A673 (cell line): Measurements from ENCODE around the gene FREY1. TPM values are rescaled to one million over a fixed set of nuclear protein-coding genes. Genes with fewer than 3 reads are reported as not detected.

Source experiments
- BruUV-seq: library from RNA; stranded (reverse); fragments of 400-500 nt; replicated peaks from 2 replicates; lab custom pipeline; 2021; lab: Mats Ljungman, UMichigan
- CTCF ChIA-PET: fragments of 300-600 bp; sonication (Branson Sonifier 250); formaldehyde crosslinking; loops from one replicate; lab custom pipeline; 2022; ENCODE audit warnings: antibody characterized with exemption; lab: Charles Lee
- POLR2A ChIA-PET: fragments of 300-600 bp; sonication (Branson Sonifier 250); formaldehyde crosslinking; loops from one replicate; lab custom pipeline; 2022; ENCODE audit warnings: antibody characterized with exemption; ENCODE audit not compliant: low non-redundant PET; lab: Charles Lee
- DNase-seq: peaks from one replicate; pipeline ENCODE4 v3.0.0-alpha.2; 2015; ENCODE audit warnings: low spot score
- H3K27ac ChIP-seq: fragments of 200-600 bp; sonication (generic); 2 replicates; pipeline ENCODE4 v1.5.1; 2016; ENCODE audit warnings: mixed run types, low read depth, mild to moderate bottlenecking, mixed read lengths, antibody characterized with exemption, low read length; ENCODE audit not compliant: poor library complexity, severe bottlenecking
- H3K27me3 ChIP-seq: fragments of 200-600 bp; sonication (generic); replicated peaks from 2 replicates; pipeline ENCODE4 v1.6.1; 2017; ENCODE audit warnings: mixed run types, low read depth, mild to moderate bottlenecking, mixed read lengths, antibody characterized with exemption, low read length; ENCODE audit not compliant: insufficient read depth, poor library complexity
- H3K36me3 ChIP-seq: fragments of 200-600 bp; sonication (generic); 2 replicates; pipeline ENCODE4 v1.6.1; 2016; ENCODE audit warnings: mixed run types, mild to moderate bottlenecking, mixed read lengths, antibody characterized with exemption, low read length; ENCODE audit not compliant: insufficient read depth, poor library complexity, severe bottlenecking
- H3K4me1 ChIP-seq: fragments of 200-600 bp; sonication (generic); 2 replicates; pipeline ENCODE4 v1.6.1; 2017; ENCODE audit warnings: mixed run types, mild to moderate bottlenecking, mixed read lengths, antibody characterized with exemption, low read length; ENCODE audit not compliant: insufficient read depth, poor library complexity, severe bottlenecking
- H3K4me3 ChIP-seq: fragments of 200-600 bp; sonication (generic); 2 replicates; pipeline ENCODE4 v1.5.1; 2016; ENCODE audit warnings: low read depth, mixed run types, mild to moderate bottlenecking, mixed read lengths, low read length; ENCODE audit not compliant: poor library complexity, severe bottlenecking
- H3K9me3 ChIP-seq: fragments of 200-600 bp; sonication (generic); 2 replicates; pipeline ENCODE4 v1.6.1; 2016; ENCODE audit warnings: mixed run types, low read depth, mild to moderate bottlenecking, mixed read lengths, antibody characterized with exemption, low read length; ENCODE audit not compliant: poor library complexity, severe bottlenecking
- CTCF ChIP-seq: fragments of 300-800, 200-600 bp; sonication (generic); conservative IDR thresholded peaks from 2 replicates; pipeline ENCODE4 v1.5.1; 2017; ENCODE audit warnings: low read depth, mild to moderate bottlenecking, antibody characterized with exemption, low read length, moderate library complexity, mixed read lengths
- EZH2 ChIP-seq: fragments of 200-600 bp; sonication (generic); IDR thresholded peaks from 2 replicates; pipeline ENCODE4 v1.6.1; 2017; ENCODE audit warnings: borderline replicate concordance, low read depth, mild to moderate bottlenecking, mixed read lengths, antibody characterized with exemption, low read length; ENCODE audit not compliant: poor library complexity, severe bottlenecking
- intact Hi-C: fragments of 100-400 bp; cut with micrococcal nuclease; formaldehyde crosslinking; loops from one replicate; pipeline ENCODE4 v1.10.0; 2022; ENCODE audit not compliant: unreplicated experiment
- total RNA-seq: library from RNA; stranded (reverse); gene quantifications from 2 replicates; pipeline ENCODE4 v1.2.3, GENCODE V29; 2021

The FREY1 gene
- total RNA-seq, 1 experiment from 2014 or later: 3.8 TPM

GRCh38 chr11:45904309-45904915 lies 2.7 kb downstream of the FREY1 start:
- no peak overlapping the region for H3K4me3 ChIP-seq
- H3K27ac ChIP-seq: no peak overlapping the region
- intact Hi-C loops: no loop called here
- POLR2A ChIA-PET: no interaction called here
- no TSS peak for BruUV-seq
- H3K9me3 ChIP-seq: no peaks in the 10 kb centered on the region
- no peaks in the 10 kb centered on the region for H3K36me3 ChIP-seq
- CTCF ChIA-PET: no interaction called here
- peaks cover 11% of the 10 kb centered on the region for H3K4me1 ChIP-seq
- H3K27me3 ChIP-seq: no peaks in the 10 kb centered on the region
- TF ChIP-seq EZH2: no peak
- TF ChIP-seq CTCF: no peak
- DNase-seq: no peak

- BruUV-seq: TSS peak; percentile 21
- TF ChIP-seq CTCF (no peak), EZH2 (no peak)
- no peak for DNase-seq
- no peak overlapping the region for H3K27ac ChIP-seq
- ChIA-PET CTCF (no interaction called here), POLR2A (no interaction called here)
- no peak overlapping the region for H3K4me3 ChIP-seq
- H3K9me3 ChIP-seq: no peaks in the 10 kb centered on the region
- H3K4me1 ChIP-seq: peaks cover 18% of the 10 kb centered on the region
- intact Hi-C loops: loop anchor here (1.0 kb wide), 1 partner anchor 46 kb away; no protein-coding TSS in a partner anchor
- H3K27me3 ChIP-seq: no peaks in the 10 kb centered on the region
- no peaks in the 10 kb centered on the region for H3K36me3 ChIP-seq
Observed at GRCh38 chr11:45902452-45903380, 4.4 kb downstream of the FREY1 start.

GRCh38 chr11:45901626-45902025 lies 5.4 kb downstream of the FREY1 start:
- Histone ChIP-seq H3K9me3 (no peaks in the 10 kb centered on the region), H3K36me3 (no peaks in the 10 kb centered on the region), H3K4me1 (peaks cover 20% of the 10 kb centered on the region), H3K27me3 (no peaks in the 10 kb centered on the region), H3K4me3 (no peak overlapping the region), H3K27ac (no peak overlapping the region)
- intact Hi-C loops: loop anchor here (1.0 kb wide), 1 partner anchor 45 kb away; no protein-coding TSS in a partner anchor
- ChIA-PET CTCF (no interaction called here), POLR2A (no interaction called here)
- no peak for DNase-seq
- TF ChIP-seq CTCF (no peak), EZH2 (no peak)
- BruUV-seq: no TSS peak
